Subcutaneous abdominal adipose tissue (tissue), 5 donors: ENCODE data around the gene IFNA7.
"Not testable (repeated sequence)": the region's sequence is repeated elsewhere in the genome, so short reads cannot be mapped to it uniquely, and the experiment has no call there.

ENCODE experiments used
- H3K27ac ChIP-seq: one replicate; pipeline ENCODE4 v1.7.0; 2013; ENCODE audit warnings: low read depth, mild to moderate bottlenecking, inconsistent platforms, low read length, moderate library complexity
- H3K27me3 ChIP-seq, 5 donors: one replicate each; pipeline ENCODE4 v1.7.0; 2013; ENCODE audit warnings: low read length in 5 of 5, inconsistent platforms in 1 of 5; ENCODE audit not compliant: control insufficient read depth in 5 of 5, insufficient read depth in 4 of 5
- H3K36me3 ChIP-seq, 5 donors: one replicate each; pipeline ENCODE4 v1.7.0; 2013; ENCODE audit warnings: low read length in 5 of 5; ENCODE audit not compliant: control insufficient read depth in 5 of 5, insufficient read depth in 5 of 5
- H3K4me1 ChIP-seq, 5 donors: one replicate each; pipeline ENCODE4 v1.7.0; 2013; ENCODE audit warnings: low read length in 5 of 5, mild to moderate bottlenecking in 3 of 5, moderate library complexity in 1 of 5; ENCODE audit not compliant: control insufficient read depth in 5 of 5, insufficient read depth in 5 of 5
- H3K4me3 ChIP-seq, 5 donors: one replicate each; pipeline ENCODE4 v1.7.0; 2013; ENCODE audit warnings: low read length in 5 of 5, low read depth in 1 of 5
- H3K9ac ChIP-seq, 5 donors: one replicate each; pipeline ENCODE4 v1.7.0; 2013; ENCODE audit warnings: low read length in 5 of 5, mild to moderate bottlenecking in 4 of 5, moderate library complexity in 3 of 5
- H3K9me3 ChIP-seq, 5 donors: one replicate each; pipeline ENCODE4 v1.7.0; 2013; ENCODE audit warnings: low read length in 5 of 5; ENCODE audit not compliant: control insufficient read depth in 5 of 5
- donor health status: healthy.
- donor health status: healthy.
- donor health status: healthy.
- donor health status: healthy.
- donor health status: healthy.

Gene IFNA7

DNA sequence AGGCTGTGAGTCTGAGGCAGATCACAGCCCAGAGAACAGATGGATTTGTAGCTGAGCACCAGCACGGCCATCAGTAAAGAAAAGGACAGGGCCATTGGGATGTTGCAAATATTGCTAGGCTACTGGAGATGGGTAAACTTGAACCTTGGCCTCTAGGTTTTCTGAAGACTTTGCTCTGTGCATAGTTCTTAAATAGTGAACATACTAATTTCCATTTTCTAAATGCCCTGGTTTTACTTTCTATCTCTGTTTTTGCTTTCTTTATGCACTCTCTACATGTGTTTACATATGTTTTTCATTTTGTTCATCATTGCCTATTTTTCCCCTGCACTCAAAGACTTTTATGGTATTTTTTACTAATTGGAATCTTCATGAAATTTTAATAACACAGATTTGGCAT, 15.2 kb upstream of the IFNA7 start, which contains the start of gene IFNA16:
TSS of gene IFNA16 (minus strand) at position 101 of the 400 bp plus-strand sequence. CDS start at position 95, 6 bp downstream.
- H3K9me3 ChIP-seq, H3K36me3 ChIP-seq, H3K27me3 ChIP-seq: not testable (repeated sequence)

GRCh38 chr9:21213411-21214326, 11.7 kb upstream of the IFNA7 start:
- not testable (repeated sequence) for H3K9ac ChIP-seq, H3K4me3 ChIP-seq, H3K9me3 ChIP-seq, H3K27me3 ChIP-seq, H3K27ac ChIP-seq, H3K36me3 ChIP-seq, H3K4me1 ChIP-seq

More for the DNA sequence above, 15.2 kb upstream of the IFNA7 start, which contains the start of gene IFNA16:
- not testable (repeated sequence) for H3K27ac ChIP-seq, H3K4me3 ChIP-seq, H3K4me1 ChIP-seq, H3K9ac ChIP-seq

GRCh38 chr9:21212160-21212559, 10.2 kb upstream of the IFNA7 start:
- H3K4me1 ChIP-seq, H3K4me3 ChIP-seq, H3K27me3 ChIP-seq, H3K9ac ChIP-seq, H3K9me3 ChIP-seq, H3K27ac ChIP-seq, H3K36me3 ChIP-seq: not testable (repeated sequence)

GRCh38 chr9:21210782-21211181, 8.8 kb upstream of the IFNA7 start:
- H3K9ac ChIP-seq, H3K9me3 ChIP-seq, H3K36me3 ChIP-seq, H3K27me3 ChIP-seq, H3K27ac ChIP-seq, H3K4me3 ChIP-seq, H3K4me1 ChIP-seq: not testable (repeated sequence)

GRCh38 chr9:21210311-21210710, 8.3 kb upstream of the IFNA7 start:
- H3K27me3 ChIP-seq, result no peaks in the 10 kb centered on the region
- H3K4me3 ChIP-seq, result no peak overlapping the region
- H3K27ac ChIP-seq, result no peak overlapping the region
- no peaks in the 10 kb centered on the region for H3K9me3 ChIP-seq
- no peaks in the 10 kb centered on the region for H3K36me3 ChIP-seq
- H3K4me1 ChIP-seq, result no peaks in the 10 kb centered on the region
- H3K9ac ChIP-seq, result no peak overlapping the region

DNA sequence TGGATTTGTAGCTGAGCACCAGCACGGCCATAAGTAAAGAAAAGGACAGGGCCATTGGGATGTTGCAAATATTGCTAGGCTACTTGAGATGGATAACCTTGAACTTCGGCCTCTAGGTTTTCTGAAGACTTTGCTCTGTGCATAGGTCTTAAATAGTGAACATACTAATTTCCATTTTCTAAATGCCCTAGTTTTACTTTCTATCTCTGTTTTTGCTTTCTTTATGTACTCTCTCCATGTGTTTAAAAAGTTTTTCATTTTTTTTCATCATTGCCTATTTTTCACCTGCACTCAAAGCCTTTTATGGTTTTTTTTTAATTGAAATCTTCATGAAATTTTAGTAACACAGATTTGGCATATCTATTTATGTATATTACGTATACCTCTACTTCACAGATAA, 5.0 kb upstream of the IFNA7 start, which contains the start of gene IFNA10:
TSS of gene IFNA10 (minus strand) at position 101 of the 400 bp plus-strand sequence. CDS start at position 55, 46 bp downstream.
- H3K4me1 ChIP-seq, H3K9me3 ChIP-seq, H3K36me3 ChIP-seq: not testable (repeated sequence)

GRCh38 chr9:21205204-21205603, 3.2 kb upstream of the IFNA7 start:
- Histone ChIP-seq H3K9ac (no peak overlapping the region), H3K4me1 (no peaks in the 10 kb centered on the region), H3K36me3 (no peaks in the 10 kb centered on the region), H3K27me3 (no peaks in the 10 kb centered on the region), H3K27ac (no peak overlapping the region), H3K4me3 (no peak overlapping the region), H3K9me3 (no peaks in the 10 kb centered on the region)

More for the DNA sequence above, 5.0 kb upstream of the IFNA7 start, which contains the start of gene IFNA10:
- H3K9ac ChIP-seq, H3K27me3 ChIP-seq, H3K27ac ChIP-seq, H3K4me3 ChIP-seq: not testable (repeated sequence)

GRCh38 chr9:21194867-21195776, 6.9 kb downstream of the IFNA7 start:
- H3K4me1 ChIP-seq, H3K27ac ChIP-seq, H3K27me3 ChIP-seq, H3K36me3 ChIP-seq, H3K9me3 ChIP-seq, H3K4me3 ChIP-seq, H3K9ac ChIP-seq: not testable (repeated sequence)

DNA sequence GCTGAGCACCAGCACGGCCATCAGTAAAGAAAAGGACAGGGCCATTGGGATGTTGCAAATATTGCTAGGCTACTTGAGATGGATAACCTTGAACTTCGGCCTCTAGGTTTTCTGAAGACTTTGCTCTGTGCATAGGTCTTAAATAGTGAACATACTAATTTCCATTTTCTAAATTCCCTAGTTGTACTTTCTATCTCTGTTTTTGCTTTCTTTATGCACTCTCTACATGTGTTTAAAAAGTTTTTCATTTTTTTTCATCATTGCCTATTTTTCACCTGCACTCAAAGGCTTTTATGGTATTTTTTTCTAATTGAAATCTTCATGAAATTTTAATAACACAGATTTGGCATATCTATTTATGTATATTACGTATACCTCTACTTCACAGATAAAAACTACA, 14.5 kb downstream of the IFNA7 start, which contains the start of gene IFNA4:
TSS of gene IFNA4 (minus strand) at position 101 of the 400 bp plus-strand sequence. CDS start at position 45, 56 bp downstream.
- not testable (repeated sequence) for H3K9me3 ChIP-seq, H3K4me1 ChIP-seq, H3K27me3 ChIP-seq, H3K36me3 ChIP-seq, H3K27ac ChIP-seq, H3K4me3 ChIP-seq, H3K9ac ChIP-seq
